ENCODE results near the gene GDF7.
"Not testable (repeated sequence)": the region's sequence is repeated elsewhere in the genome, so short reads cannot be mapped to it uniquely, and the experiment has no call there.

GDF7 gene

DNA sequence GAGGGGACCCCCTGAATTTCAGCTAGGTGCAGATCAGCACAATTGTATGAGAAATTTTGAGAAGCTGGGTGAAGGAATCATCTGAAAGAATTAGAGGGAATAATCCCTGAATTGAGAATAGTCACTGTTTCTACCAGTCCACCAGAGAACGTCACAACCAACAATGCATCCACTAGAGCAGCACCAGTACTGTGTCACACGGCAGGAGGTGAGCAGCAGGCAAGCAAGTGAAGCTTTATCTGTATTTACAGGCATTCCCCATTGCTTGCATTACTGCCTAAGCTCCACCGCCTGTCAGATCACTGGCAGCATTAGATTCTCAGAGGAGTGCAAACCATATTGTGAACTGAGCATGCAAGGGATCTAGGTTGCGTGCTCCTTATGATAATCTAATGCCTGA, 40.7 kb downstream of the GDF7 start:
- DNase-seq = peak; percentile 14

DNA sequence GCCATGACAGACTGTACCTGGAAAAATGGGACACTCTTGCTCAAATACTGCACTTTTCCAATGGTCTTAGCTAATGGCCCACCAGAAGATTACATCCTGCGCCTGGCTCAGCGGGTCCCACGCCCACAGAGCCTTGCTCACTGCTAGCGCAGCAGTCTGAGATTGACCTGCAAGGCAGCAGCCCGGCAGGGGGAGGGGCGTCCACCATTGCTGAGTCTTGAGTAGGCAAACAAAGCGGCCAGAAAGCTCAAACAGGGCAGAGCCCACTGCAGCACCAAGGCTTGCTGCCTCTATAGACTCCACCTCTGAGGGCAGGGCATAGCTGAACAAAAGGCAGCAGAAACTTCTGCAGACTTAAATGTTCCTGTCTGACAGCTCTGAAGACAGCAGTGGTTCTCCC, 44.7 kb downstream of the GDF7 start:
- DNase-seq = not testable (repeated sequence)

DNA sequence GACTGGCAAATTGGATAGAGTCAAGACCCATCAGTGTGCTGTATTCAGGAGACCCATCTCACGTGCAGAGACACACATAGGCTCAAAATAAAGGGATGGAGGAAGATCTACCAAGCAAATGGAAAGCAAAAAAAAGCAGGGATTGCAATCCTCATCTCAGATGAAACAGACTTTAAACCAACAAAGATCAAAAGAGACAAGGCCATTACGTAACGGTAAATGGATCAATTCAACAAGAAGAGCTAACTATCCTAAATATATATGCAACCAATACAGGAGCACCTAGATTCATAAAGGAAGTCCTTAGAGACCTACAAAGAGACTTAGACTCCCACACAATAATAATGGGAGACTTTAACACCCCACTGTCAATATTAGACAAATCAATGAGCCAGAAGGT, 46.6 kb downstream of the GDF7 start:
- not testable (repeated sequence) for DNase-seq

DNA sequence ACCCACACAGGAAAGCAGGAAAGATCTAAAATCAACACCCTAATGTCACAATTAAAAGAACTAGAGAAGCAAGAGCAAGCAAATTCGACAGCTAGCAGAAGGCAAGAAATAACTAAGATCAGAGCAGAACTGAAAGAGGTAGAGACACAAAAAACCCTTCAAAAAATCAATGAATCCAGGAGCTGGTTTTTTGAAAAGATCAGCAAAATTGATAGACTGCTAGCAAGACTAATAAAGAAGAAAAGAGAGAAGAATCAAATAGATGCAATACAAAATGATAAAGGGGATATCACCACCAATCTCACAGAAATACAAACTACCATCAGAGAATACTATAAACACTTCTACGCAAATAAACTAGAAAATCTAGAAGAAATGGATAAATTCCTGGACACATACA, 47.5 kb downstream of the GDF7 start:
- DNase-seq = not testable (repeated sequence)

DNA sequence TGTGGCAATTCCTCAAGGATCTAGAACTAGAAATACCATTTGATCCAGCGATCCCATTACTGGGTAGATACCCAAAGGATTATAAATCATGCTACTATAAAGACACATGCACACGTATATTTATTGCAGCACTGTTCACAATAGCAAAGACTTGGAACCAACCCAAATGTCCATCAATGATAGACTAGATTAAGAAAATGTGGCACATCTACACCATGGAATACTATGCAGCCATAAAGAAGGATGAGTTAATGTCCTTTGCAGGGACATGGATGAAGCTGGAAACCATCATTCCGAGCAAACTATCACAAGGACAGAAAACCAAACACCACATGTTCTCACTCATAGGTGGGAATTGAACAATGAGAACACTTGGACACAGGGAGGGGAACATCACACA, 49.2 kb downstream of the GDF7 start:
- DNase-seq = not testable (repeated sequence)

DNA sequence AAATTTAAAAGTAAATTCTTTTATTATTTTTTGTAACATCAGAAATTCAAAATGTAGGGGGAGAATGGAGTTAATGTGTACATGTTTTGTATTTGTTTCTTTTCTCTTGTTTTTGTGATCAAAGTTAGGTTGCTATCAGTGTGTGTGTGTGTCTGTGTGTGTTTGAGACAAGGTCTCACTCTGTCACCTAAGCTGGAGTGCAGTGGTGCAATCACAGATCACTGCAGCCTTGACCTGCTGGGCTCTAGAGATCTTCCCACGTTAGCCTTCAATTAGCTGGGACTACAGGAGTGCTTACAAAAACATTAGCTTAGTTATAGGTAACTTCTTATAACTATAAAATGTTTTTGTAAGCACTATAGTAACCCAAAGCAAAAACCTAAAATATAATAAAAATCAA, 50.7 kb downstream of the GDF7 start:
- DNase-seq = no peak

DNA sequence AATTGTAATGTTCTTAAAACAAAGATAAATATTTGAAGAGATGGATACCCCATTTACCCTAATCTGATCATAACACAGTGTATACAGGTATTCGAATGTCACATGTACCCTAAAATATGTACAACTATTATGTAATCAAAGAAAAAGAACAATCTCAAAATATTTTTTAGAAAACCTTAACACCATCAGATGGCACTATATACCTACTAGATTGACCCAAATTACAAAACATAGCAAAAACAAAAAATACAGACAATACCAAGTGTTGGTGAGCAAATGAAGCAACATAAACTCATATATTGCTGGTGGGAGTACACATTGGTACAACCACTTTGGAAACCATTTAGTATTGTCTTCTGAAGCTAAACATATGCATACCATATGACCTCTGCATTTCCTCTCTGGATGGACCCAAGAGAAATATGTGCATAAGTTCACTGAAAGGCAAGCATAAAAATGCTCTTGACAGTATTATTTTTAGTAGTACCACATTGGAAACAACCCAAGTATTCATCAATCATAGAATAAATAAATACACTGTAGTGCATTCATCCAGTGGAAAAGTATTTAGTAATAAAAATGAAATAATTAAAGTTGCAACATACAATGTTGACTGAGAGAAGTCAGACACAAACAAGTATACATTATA, 55.8 kb downstream of the GDF7 start:
- no peak for DNase-seq

DNA sequence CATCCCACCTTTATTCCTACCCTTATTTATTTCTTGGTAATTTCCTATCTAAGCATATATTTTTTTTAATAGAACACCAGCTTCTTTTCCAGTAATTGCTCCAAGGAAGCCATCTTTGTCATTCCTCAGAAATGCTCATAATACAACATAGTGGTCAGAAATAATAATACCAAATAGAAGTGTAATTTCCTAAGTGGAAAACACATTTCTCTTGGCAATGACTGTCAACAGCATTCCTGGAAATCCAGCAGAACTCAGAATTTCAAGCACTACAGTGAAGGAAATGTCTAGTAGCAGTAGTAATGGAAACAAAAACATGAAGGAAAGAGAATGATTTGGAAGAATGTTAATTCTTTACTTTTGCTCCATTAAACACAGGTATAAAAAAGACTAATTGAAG, 56.6 kb downstream of the GDF7 start:
- DNase-seq = no peak

DNA sequence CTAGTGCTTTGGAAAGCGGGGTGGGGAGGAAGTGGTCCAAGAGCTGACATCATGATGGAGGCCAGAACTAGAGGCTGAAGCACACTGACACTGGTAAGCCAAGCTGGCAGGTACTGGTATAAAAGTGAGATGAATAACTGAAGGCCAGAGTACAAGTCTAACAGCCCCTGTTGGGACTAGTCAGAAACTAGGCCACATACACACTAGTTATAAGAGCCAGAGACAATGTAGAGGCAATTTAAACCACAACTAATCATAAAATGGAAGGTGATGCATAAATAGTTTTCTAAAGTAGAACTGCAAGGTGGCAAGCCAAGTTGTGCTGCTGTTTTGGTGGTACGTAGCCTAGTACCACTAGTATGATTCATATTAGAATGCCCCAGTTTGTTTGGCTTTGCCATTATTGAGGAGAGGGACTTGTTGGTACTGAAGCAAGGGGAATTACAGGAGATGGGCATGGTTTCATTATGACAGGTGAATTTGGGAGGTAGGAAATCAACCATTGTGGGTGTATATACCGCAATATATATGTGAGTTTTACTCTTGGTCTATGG, 57.6 kb downstream of the GDF7 start:
- no peak for DNase-seq

DNA sequence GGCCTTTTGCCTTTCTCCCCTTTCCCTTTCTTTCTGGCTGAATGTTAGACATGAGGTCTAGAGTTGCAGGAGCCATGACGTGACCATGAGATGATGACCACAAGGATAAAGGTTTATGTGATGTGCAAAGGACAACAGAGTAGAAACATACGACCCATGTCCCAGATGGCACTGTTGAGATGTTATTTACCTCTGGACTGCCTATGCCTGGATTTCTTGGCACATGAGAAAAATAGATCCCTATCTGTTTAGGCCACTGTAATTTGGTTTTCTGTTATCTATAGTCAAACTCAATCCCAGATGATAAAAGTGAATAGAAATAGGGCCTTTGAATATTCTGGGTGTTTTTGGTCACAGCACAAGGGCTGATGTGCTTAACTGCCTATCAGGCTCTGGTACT, 58.8 kb downstream of the GDF7 start:
- DNase-seq = no peak

DNA sequence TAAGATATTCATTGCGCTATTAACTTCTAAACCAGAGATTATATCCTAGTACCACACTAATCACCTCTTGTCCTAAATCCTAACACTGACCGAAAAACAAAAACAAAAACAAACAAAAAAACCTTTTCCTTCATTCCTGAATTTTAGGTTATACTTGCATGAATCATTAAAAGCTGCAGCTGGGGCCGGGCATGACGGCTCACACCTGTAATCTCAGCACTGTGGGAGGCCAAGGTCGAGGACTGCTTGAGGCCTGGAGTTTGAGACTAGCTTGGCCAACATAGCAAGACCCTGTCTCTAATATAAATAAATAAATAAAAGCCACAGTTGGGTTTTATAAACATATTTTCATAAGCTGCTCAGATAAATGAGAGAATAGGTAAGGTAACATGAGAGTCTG, 60.0 kb downstream of the GDF7 start:
- no peak for DNase-seq

DNA sequence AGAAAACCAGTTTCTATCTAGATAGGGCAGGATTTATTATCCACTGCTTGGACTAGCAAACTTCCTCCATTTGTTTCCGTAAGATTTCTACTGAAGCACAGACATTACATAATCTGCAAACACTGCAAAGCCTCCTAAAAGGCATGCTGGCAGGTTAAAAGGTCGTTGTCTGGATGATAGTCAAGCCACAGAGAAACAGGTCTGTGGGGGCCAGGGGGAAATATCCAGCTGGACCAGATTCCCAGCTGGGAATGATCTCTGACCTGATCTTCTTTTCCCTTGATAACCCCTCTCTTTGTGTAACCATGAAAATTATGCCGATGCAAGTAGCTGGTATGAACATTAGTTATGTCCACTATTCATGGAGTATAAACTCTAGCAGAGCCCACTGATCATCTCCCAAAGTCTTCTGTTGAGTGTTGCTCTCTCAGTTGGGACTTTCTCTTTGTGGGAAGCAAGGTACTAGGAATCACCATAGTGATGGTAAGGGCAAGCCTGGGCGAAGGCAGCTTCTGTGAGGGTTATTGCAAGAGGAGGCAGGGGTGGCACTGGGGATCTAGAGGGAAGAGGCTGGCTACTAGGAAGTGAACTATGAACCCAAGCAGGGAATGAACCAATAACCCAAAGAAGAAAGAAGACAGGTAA, 61.3 kb downstream of the GDF7 start:
- no peak for DNase-seq

All from retina (tissue), 1 donor.